ENCODE data around the gene NKPD1. TPM values are rescaled to one million over a fixed set of nuclear protein-coding genes. Genes with fewer than 3 reads are reported as not detected.

The NKPD1 gene
- total RNA-seq, 1 donor from 2014 or later, result 0.07 TPM

DNA sequence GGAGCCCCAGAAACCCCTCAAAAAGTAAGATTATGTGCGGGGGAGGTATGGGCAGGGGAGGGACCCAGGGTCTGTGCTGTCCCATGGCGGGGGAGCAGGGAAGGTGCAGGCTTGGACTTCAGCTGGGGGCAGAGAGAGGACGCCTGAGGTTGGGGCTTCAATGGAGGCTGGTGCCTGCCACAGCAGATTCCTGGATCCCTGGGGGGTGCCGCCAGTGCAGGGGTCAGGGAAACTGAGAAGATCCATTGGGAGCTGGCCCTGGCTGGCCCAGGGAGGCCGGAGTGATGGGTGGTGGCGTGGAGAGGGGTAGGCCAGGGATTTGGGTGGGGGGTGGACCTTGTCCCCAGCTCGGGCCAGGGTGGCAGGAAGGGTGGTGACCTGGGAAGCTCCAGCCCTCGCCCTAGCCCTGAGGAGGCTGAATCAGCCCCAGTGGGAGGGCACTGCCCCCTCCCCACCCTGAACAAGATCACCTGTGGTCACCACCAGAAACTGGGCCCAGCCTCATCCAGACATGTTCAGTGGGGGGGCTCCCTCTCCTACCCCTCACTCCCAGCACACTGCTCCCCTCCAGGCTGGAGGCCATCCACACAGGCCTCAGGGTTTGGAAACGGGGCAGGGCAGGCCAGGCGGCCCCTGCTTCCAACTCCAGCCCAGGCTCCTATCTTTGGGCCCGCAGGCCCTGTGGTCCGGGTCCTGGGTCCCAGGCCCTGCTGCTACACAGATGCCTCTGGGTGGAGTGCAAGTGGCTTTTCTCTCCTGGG is 1.4 kb downstream of the NKPD1 start:
- Mint-ChIP-seq H3K27ac (no peak overlapping the region), H3K27me3 (ENCODE audit: low read depth) (peaks cover 4% of the 10 kb centered on the region), H3K36me3 (ENCODE audit: low read depth) (no peaks in the 10 kb centered on the region), H3K9me3 (no peaks in the 10 kb centered on the region), H3K4me3 (ENCODE audit: low read depth) (no peak overlapping the region), H3K4me1 (ENCODE audit: low read depth) (peaks cover 9% of the 10 kb centered on the region)
- intact Hi-C loops (cut with micrococcal nuclease), result no loop called here
- no peak for DNase-seq (ENCODE audit: low spot score)

DNA sequence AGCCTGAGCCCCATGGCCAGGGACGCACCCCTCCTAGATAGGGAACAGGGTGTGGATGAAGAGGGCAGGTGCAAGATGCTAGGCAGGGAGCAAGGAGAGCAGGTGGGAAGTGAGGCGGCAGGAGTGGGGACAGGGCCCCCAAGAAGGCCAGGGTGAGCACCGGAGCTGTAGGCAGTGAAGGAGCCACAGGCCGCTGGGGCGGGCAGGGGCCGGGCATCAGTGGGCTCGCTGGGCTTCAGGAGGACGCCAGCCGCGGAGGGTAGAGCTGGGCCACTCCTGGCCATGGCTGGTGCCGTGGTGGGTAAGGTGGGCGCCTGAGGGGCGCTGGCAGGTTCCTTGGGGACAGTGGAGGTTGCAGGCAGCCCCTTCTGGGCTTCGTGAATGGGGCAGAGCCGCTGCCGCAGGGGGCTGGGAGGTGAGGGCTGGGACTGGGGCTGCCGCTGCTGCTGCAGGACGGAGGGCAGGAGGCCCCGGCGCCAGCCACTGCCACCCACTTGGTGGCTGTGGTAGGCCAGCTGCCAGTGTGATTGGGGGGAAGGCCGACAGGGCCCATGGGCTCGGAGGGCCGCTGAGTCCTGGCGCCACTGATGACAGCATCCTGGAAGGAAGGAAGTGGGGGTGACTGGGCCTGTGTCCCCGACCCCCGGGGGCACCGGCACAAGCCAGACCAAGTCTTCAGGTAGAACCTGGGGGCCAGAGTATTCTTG is 2.1 kb downstream of the NKPD1 start:
- Mint-ChIP-seq H3K9me3 (no peaks in the 10 kb centered on the region), H3K4me1 (ENCODE audit: low read depth) (peaks cover 9% of the 10 kb centered on the region), H3K27ac (no peak overlapping the region), H3K4me3 (ENCODE audit: low read depth) (no peak overlapping the region), H3K27me3 (ENCODE audit: low read depth) (peaks cover 10% of the 10 kb centered on the region), H3K36me3 (ENCODE audit: low read depth) (no peaks in the 10 kb centered on the region)
- intact Hi-C loops (cut with micrococcal nuclease), result no loop called here
- DNase-seq (ENCODE audit: low spot score), result no peak

DNA sequence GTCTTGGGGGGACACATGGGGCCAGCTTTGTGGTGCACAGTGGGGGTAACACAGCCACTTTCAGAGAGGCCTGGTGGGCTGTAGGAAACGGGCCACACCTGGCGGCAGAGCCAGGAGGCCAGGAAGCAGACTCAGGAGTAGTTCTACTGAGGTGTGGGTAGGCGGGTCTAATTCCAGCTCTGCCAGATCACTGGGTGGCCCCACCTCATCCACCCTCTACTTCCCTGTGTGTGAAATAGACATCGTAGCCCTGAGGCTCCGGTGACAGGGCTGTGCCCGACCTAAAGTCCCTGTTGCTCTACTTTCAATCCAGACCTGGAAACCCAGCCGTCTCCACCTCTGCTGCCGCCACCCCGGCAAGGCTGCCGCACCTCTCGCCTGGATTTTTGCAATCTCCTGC is 4.0 kb downstream of the NKPD1 start:
- DNase-seq (ENCODE audit: low spot score), result no peak
- Mint-ChIP-seq H3K36me3 (ENCODE audit: low read depth) (peaks cover 3% of the 10 kb centered on the region), H3K4me1 (ENCODE audit: low read depth) (peaks cover 12% of the 10 kb centered on the region), H3K27me3 (ENCODE audit: low read depth) (peaks cover 18% of the 10 kb centered on the region), H3K9me3 (no peaks in the 10 kb centered on the region), H3K27ac (no peak overlapping the region), H3K4me3 (ENCODE audit: low read depth) (no peak overlapping the region)
- intact Hi-C loops (cut with micrococcal nuclease), result no loop called here

DNA sequence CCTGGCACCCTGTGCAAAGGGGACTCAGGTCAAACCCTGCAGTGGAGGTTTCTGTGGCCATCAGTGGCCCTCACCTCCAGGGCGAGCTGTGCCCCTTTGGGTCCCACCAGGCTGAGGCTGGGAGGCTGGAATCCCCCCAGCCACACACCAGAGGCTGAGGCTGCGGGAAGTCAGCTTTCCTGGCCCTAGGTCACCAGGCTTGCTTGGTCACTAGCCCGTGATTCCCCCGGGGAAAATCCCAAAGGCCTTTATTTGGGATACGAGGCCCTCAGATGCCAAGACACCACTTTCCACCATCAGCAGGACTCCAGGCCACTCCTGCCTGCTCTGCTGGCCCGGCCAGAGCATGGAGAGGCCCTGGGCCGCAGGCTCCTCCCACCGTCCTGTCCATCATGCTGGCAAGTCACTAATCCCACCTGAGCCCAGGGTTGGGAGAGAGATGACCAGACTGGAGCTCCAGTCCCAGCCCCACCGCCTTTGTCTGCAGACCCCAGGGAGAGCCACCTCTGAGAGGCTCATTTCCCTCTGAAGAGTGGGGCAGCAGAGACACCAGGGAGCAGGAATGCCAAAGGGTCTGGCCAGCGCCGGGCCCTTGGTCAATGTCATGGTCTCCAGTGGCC is 4.7 kb downstream of the NKPD1 start:
- H3K27me3 Mint-ChIP-seq (ENCODE audit: low read depth), result peaks cover 20% of the 10 kb centered on the region
- no peaks in the 10 kb centered on the region for H3K9me3 Mint-ChIP-seq
- no peak for DNase-seq (ENCODE audit: low spot score)
- no peak overlapping the region for H3K4me3 Mint-ChIP-seq (ENCODE audit: low read depth)
- peaks cover 12% of the 10 kb centered on the region for H3K4me1 Mint-ChIP-seq (ENCODE audit: low read depth)
- intact Hi-C loops (cut with micrococcal nuclease), result no loop called here
- H3K27ac Mint-ChIP-seq, result no peak overlapping the region
- peaks cover 3% of the 10 kb centered on the region for H3K36me3 Mint-ChIP-seq (ENCODE audit: low read depth)

DNA sequence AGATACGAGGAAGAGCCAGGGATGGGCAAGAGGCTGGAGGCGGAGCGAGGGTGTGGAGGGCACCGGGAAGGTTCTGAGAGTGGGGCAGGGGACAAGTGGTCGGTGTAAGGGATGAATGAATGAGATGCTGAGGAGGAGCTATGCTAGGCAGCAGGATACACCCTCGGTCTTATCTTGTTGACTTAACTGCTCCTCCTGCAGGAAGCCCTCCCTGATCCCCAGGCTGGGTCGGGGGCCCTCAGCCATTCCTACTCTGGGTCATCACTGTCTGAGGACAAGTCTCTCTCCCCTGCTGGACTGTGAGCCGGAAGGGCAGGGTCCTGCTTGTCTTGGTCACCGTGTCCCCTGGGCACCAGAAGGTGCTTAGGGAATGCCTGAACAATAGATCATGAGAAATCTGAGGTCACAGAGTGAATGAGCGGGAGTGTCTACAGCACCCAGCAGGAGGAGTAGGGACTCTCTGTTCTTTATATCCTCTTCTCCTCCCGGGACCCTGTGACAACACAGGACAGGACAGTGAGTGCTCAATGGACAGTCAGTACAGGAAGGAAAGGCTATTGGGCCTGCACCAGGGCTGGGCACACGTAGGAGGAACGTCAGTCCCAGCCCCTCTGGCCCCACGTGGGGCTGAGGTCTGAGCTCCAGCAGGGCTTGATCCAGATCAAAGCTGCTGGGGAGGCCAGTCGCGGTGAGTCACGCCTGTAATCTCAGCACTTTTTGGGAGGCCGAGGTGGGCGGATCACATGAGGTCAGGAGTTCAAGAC is 6.5 kb downstream of the NKPD1 start:
- no peak overlapping the region for H3K4me3 Mint-ChIP-seq (ENCODE audit: low read depth)
- no peak overlapping the region for H3K27ac Mint-ChIP-seq
- H3K36me3 Mint-ChIP-seq (ENCODE audit: low read depth), result peaks cover 3% of the 10 kb centered on the region
- H3K27me3 Mint-ChIP-seq (ENCODE audit: low read depth), result peaks cover 20% of the 10 kb centered on the region
- H3K9me3 Mint-ChIP-seq, result no peaks in the 10 kb centered on the region
- peaks cover 15% of the 10 kb centered on the region for H3K4me1 Mint-ChIP-seq (ENCODE audit: low read depth)
- DNase-seq (ENCODE audit: low spot score), result no peak
- intact Hi-C loops (cut with micrococcal nuclease), result no loop called here

DNA sequence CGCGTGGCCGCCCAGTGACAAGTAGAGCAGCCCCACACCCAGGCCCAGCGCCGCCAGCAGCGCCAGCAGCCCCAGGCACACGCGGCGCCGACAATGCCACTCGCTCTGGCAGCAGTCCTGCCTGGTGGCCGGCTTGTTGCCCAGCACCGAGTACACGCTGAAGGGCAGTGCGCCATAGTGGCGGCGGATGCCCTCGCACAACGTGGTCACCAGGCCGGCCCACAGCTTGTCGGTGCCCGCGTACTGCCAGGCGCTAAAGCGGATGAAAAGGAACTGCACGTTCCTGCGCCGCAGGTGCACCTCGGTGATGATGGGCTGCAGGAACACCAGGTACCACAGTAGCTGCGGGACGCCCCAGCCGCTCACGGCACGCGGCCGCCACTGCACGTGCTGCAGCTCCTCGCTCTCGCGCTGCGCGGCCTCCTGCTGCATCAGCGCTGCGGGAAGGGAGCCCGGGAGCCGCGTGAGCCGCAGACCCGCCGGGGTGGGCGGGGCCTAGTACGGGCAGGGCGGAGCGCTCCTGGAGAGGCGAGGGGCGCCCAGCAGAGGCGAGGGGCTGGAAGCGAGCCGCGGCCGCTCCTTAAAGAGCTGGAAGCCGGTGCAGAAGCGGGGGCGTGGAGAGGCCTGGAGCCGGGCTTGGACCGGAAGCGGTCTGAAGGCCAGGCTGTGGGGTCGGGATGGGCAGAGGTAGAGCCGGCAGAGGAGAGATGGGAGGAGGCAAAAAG is 7.3 kb downstream of the NKPD1 start:
- intact Hi-C loops (cut with micrococcal nuclease), result no loop called here
- peaks cover 18% of the 10 kb centered on the region for H3K4me1 Mint-ChIP-seq (ENCODE audit: low read depth)
- DNase-seq (ENCODE audit: low spot score), result peak; percentile 24
- peak overlapping the region; percentile 42 for H3K4me3 Mint-ChIP-seq (ENCODE audit: low read depth)
- peaks cover 3% of the 10 kb centered on the region for H3K36me3 Mint-ChIP-seq (ENCODE audit: low read depth)
- no peak overlapping the region for H3K27ac Mint-ChIP-seq
- H3K27me3 Mint-ChIP-seq (ENCODE audit: low read depth), result peaks cover 20% of the 10 kb centered on the region
- no peaks in the 10 kb centered on the region for H3K9me3 Mint-ChIP-seq

DNA sequence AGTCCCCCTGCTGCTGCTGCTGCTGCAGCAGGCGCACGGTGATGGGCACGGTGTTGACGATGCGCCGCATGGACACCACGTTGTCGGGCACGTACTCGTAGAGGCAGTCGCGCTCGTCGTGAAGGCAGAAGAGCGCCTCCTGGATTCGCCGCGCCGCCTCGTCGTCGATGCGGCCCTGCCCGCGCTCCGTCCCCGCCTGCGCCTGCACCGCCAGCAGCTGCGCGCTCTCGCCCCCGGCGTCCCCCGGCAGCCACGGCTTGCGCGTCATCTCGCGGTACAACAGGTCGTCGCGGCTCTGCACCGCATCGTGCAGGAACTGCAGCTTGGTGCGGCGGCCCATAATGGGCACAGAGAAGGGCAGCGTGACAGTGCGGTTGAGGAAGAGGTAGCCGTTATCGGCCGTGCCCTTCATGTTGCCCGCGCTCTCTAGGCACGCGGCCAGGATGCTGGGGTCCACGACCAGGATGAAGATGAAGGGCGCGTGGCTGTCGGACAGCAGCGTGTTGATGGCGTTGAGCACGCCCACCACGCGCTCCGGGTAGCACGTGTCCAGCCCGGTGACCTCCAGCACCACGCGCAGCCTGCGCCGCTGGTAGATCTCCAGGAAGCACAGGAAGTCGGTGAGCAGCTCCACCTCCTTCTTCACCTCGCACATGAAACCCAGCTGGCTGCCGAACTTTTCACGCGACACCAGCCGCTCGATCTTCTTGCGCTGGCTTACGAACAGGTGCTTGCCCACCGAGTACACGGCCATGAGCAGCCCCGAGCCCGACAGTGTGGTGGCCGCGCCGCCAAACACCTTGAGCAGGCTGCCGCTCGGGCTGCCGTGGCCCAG is 8.1 kb downstream of the NKPD1 start:
- intact Hi-C loops (cut with micrococcal nuclease), result no loop called here
- DNase-seq (ENCODE audit: low spot score), result peak; percentile 48
- peaks cover 20% of the 10 kb centered on the region for H3K27me3 Mint-ChIP-seq (ENCODE audit: low read depth)
- peak overlapping the region; percentile 42 for H3K4me3 Mint-ChIP-seq (ENCODE audit: low read depth)
- no peak overlapping the region for H3K27ac Mint-ChIP-seq
- H3K36me3 Mint-ChIP-seq (ENCODE audit: low read depth), result peaks cover 3% of the 10 kb centered on the region
- no peaks in the 10 kb centered on the region for H3K9me3 Mint-ChIP-seq
- H3K4me1 Mint-ChIP-seq (ENCODE audit: low read depth), result peaks cover 18% of the 10 kb centered on the region

DNA sequence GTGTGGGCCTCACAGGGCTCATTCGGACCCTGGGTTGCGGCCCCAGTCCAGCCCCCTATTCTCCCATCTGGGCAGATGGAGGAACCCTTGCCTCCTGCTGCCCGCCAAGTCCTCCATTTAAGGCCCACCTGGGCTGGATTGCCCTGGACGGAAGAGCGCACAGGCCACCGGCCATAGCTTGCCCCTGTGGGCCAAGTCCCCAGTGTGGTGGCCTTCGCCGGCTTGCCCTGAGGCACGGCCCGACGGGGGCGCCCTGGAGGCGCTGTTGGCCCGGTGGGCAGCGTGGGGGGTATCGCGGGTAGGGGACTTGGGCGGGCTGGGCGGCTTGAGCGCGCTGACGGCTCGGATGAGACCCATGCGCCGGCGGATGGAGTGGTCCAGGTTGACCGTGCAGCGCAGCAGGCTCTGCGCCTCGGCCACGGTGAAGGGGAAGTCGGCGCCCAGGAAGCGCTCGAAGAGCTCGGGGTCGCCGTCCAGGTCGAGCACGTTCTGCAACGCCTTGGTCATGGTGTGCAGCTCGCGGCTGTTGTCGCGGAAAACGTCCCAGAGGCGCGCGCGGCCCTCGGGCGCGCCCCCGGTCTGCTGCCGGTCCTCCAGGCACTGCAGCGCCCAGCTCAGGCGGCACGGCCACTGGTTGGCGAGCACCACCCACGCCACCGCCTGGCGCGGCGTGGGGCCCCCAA is 8.8 kb downstream of the NKPD1 start:
- DNase-seq (ENCODE audit: low spot score), result no peak
- peaks cover 3% of the 10 kb centered on the region for H3K36me3 Mint-ChIP-seq (ENCODE audit: low read depth)

DNA sequence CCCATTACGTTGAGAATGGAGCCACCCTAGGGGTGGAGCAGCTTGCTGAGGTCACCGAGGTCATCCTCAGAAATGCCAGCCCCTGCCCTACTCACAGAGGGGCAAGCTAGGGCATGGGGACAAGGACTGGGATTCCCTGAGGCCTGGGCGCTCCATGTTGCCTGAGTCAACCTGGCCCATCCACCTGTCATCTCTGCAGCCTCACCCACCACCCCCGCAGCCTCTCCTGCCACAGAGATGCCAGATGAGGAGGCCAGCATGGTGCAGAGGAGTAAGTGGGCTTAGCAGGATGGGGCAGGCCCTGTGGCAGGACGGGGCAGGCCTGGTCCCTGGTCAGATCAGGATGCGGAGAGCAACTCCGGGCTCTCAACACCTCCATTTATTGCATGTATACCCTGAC is 9.5 kb downstream of the NKPD1 start:
- H3K9me3 Mint-ChIP-seq, result no peaks in the 10 kb centered on the region
- peaks cover 18% of the 10 kb centered on the region for H3K4me1 Mint-ChIP-seq (ENCODE audit: low read depth)
- DNase-seq (ENCODE audit: low spot score), result no peak
- peaks cover 3% of the 10 kb centered on the region for H3K36me3 Mint-ChIP-seq (ENCODE audit: low read depth)
- intact Hi-C loops (cut with micrococcal nuclease), result no loop called here
- H3K27ac Mint-ChIP-seq, result no peak overlapping the region
- H3K4me3 Mint-ChIP-seq (ENCODE audit: low read depth), result no peak overlapping the region
- peaks cover 20% of the 10 kb centered on the region for H3K27me3 Mint-ChIP-seq (ENCODE audit: low read depth)

More for the DNA sequence above, 8.8 kb downstream of the NKPD1 start:
- no peaks in the 10 kb centered on the region for H3K9me3 Mint-ChIP-seq
- no peak overlapping the region for H3K4me3 Mint-ChIP-seq (ENCODE audit: low read depth)
- peaks cover 20% of the 10 kb centered on the region for H3K27me3 Mint-ChIP-seq (ENCODE audit: low read depth)
- H3K27ac Mint-ChIP-seq, result no peak overlapping the region
- peaks cover 18% of the 10 kb centered on the region for H3K4me1 Mint-ChIP-seq (ENCODE audit: low read depth)
- intact Hi-C loops (cut with micrococcal nuclease), result no loop called here

DNA sequence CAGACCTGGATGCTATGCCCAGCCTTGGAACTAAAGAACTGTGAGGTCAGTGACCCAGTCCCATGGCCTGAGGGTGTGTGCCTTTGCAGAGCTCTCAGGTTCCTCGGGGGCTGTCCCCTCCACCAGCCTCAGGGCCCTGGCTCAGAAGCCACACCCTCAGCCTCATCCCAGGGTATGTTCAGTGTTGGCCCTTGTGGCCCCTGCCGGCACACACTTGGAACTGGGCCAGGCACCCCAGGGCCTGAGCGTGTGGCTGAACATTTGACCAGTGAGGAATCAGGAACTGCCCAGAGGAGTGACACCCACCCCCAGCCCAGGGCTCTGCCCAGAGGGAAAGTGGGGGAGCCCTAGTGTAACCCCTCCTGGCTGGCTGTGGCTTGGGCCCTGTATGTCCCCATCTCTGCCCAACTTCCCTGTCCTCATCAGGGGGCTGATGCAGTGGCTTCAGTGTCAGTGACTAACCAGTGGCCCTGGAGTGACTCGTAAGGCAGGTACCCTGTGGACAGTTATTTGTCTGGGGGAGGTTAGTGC is 10.0 kb downstream of the NKPD1 start:
- no peaks in the 10 kb centered on the region for H3K9me3 Mint-ChIP-seq
- H3K27me3 Mint-ChIP-seq (ENCODE audit: low read depth), result peaks cover 20% of the 10 kb centered on the region
- peaks cover 18% of the 10 kb centered on the region for H3K4me1 Mint-ChIP-seq (ENCODE audit: low read depth)
- DNase-seq (ENCODE audit: low spot score), result no peak
- H3K27ac Mint-ChIP-seq, result no peak overlapping the region
- H3K4me3 Mint-ChIP-seq (ENCODE audit: low read depth), result no peak overlapping the region
- peaks cover 3% of the 10 kb centered on the region for H3K36me3 Mint-ChIP-seq (ENCODE audit: low read depth)
- intact Hi-C loops (cut with micrococcal nuclease), result no loop called here

DNA sequence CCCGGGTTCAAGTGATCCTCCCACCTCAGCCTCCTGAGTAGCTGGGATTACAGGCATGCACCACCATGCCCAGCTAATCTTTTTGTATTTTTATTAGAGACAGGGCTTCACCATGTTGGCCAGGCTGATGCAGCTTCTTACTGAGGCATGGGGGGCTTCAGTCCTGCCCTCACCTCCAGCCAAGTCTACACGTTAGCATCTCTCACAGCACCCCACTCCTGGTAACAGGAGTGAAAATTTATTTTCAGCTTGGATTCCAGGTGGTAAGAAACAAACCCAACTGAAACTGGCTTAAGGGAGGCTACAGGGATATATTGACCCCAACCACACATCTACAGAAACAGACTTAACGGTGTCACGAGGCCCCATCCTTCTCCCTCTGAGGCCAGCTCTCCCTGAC is 10.6 kb downstream of the NKPD1 start:
- no peaks in the 10 kb centered on the region for H3K9me3 Mint-ChIP-seq
- H3K36me3 Mint-ChIP-seq (ENCODE audit: low read depth), result peaks cover 3% of the 10 kb centered on the region
- peaks cover 18% of the 10 kb centered on the region for H3K4me1 Mint-ChIP-seq (ENCODE audit: low read depth)
- no peak overlapping the region for H3K27ac Mint-ChIP-seq
- intact Hi-C loops (cut with micrococcal nuclease), result no loop called here
- peaks cover 18% of the 10 kb centered on the region for H3K27me3 Mint-ChIP-seq (ENCODE audit: low read depth)
- no peak overlapping the region for H3K4me3 Mint-ChIP-seq (ENCODE audit: low read depth)
- no peak for DNase-seq (ENCODE audit: low spot score)
